Retinal pigment epithelial cell (primary cell): ENCODE results near the gene ZNF735.
"Not testable (repeated sequence)": the region's sequence is repeated elsewhere in the genome, so short reads cannot be mapped to it uniquely, and the experiment has no call there.

ENCODE experiments used
- DNase-seq: peaks from one replicate; pipeline ENCODE4 v3.0.0-alpha.2; 2010; ENCODE audit warnings: low read depth
- H3K4me3 ChIP-seq: 2 replicates; pipeline ENCODE4 v1.5.1; 2011; ENCODE audit warnings: mild to moderate bottlenecking, low read length, control low read depth, moderate library complexity
- CTCF ChIP-seq: conservative IDR thresholded peaks from 2 replicates; pipeline ENCODE4 v1.5.1; 2011; ENCODE audit warnings: low read depth, low read length, control low read depth, inconsistent platforms

Gene ZNF735

GRCh38 chr7:64206903-64207302 lies at the start of gene ZNF735:
ZNF735 (plus strand) TSS chr7:64207203; CDS start chr7:64207203, 0 bp downstream.
- DNase-seq = no peak
- no peak for TF ChIP-seq CTCF
- no peak within 1 kb of the TSS for H3K4me3 ChIP-seq

- DNase-seq, H3K4me3 ChIP-seq: not testable (repeated sequence)
Observed at GRCh38 chr7:64170974-64171373, 36.0 kb upstream of the ZNF735 start.

GRCh38 chr7:64174328-64174727 lies 32.7 kb upstream of the ZNF735 start:
- no peak for TF ChIP-seq CTCF
- DNase-seq = no peak
- no peak overlapping the region for H3K4me3 ChIP-seq

- H3K4me3 ChIP-seq = no peak overlapping the region
- TF ChIP-seq CTCF = no peak
- no peak for DNase-seq
Observed at GRCh38 chr7:64174941-64175340, 32.1 kb upstream of the ZNF735 start.

- DNase-seq = no peak
- TF ChIP-seq CTCF = no peak
- H3K4me3 ChIP-seq = no peak overlapping the region
Observed at GRCh38 chr7:64180989-64181388, 26.0 kb upstream of the ZNF735 start.

DNA sequence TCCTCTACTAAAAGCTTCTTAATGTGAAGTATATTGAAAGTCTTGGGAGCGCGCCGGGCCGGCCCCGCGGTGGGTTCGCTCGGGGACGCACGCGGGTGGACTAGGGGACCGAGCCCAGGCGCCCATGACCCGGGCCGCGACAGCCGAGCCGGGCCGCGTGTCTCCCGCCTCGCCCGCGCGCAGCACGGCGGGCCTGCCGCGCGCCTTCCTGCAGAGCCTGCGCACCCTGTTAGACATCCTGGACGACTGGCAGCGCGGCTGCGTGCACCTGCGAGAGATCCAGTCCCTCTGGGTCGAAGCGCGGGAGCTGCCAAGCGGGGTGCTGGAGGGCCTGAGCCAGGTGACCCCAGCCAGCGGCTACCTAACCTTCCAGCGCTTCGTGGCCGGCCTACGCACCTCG lies 25.4 kb upstream of the ZNF735 start:
- no peak for TF ChIP-seq CTCF
- DNase-seq = no peak
- no peak overlapping the region for H3K4me3 ChIP-seq

GRCh38 chr7:64182036-64182790 lies 24.8 kb upstream of the ZNF735 start:
- no peak for TF ChIP-seq CTCF

More at GRCh38 chr7:64182036-64182790, 24.8 kb upstream of the ZNF735 start:
- no peak for DNase-seq
- H3K4me3 ChIP-seq = no peak overlapping the region
